Measurements from ENCODE around the gene TMEM63A.

TMEM63A gene

GRCh38 chr1:225897595-225898514 is 15.7 kb upstream of the TMEM63A start:
- no peak overlapping the region for H3K4me3 ChIP-seq (ENCODE audit: control insufficient read depth, low read depth, low read length)
- DNase-seq (ENCODE audit: low read depth): no peak
- no peak for TF ChIP-seq CTCF (conservative IDR thresholded peaks at IDR 0.05; ENCODE audit: control insufficient read depth, insufficient read depth, low read depth, low read length)

- no peak overlapping the region for H3K4me3 ChIP-seq (ENCODE audit: control insufficient read depth, low read depth, low read length)
- no peak for TF ChIP-seq CTCF (conservative IDR thresholded peaks at IDR 0.05; ENCODE audit: control insufficient read depth, insufficient read depth, low read depth, low read length)
- no peak for DNase-seq (ENCODE audit: low read depth)
Observed at GRCh38 chr1:225896937-225897549, 14.9 kb upstream of the TMEM63A start.

GRCh38 chr1:225896494-225896893 is 14.3 kb upstream of the TMEM63A start:
- no peak for DNase-seq (ENCODE audit: low read depth)
- no peak overlapping the region for H3K4me3 ChIP-seq (ENCODE audit: control insufficient read depth, low read depth, low read length)
- TF ChIP-seq CTCF (conservative IDR thresholded peaks at IDR 0.05; ENCODE audit: control insufficient read depth, insufficient read depth, low read depth, low read length): no peak

- no peak overlapping the region for H3K4me3 ChIP-seq (ENCODE audit: control insufficient read depth, low read depth, low read length)
- no peak for DNase-seq (ENCODE audit: low read depth)
- TF ChIP-seq CTCF (conservative IDR thresholded peaks at IDR 0.05; ENCODE audit: control insufficient read depth, insufficient read depth, low read depth, low read length): no peak
Observed at GRCh38 chr1:225892307-225892706, 10.1 kb upstream of the TMEM63A start.

GRCh38 chr1:225891229-225891972 is 9.2 kb upstream of the TMEM63A start:
- DNase-seq (ENCODE audit: low read depth): no peak
- no peak overlapping the region for H3K4me3 ChIP-seq (ENCODE audit: control insufficient read depth, low read depth, low read length)
- TF ChIP-seq CTCF (conservative IDR thresholded peaks at IDR 0.05; ENCODE audit: control insufficient read depth, insufficient read depth, low read depth, low read length): no peak

- peak; percentile 36 for DNase-seq (ENCODE audit: low read depth)
- no peak overlapping the region for H3K4me3 ChIP-seq (ENCODE audit: control insufficient read depth, low read depth, low read length)
- TF ChIP-seq CTCF (conservative IDR thresholded peaks at IDR 0.05; ENCODE audit: control insufficient read depth, insufficient read depth, low read depth, low read length): no peak
Observed at GRCh38 chr1:225890346-225891228, 8.4 kb upstream of the TMEM63A start.

Data from fibroblast of mammary gland (primary cell).